SK-N-SH (cell line): ENCODE measurements around the gene PHF20.

Experiments
- CTCF ChIP-seq: fragments of 200-600 bp; sonication (generic); IDR thresholded peaks from 2 replicates; pipeline ENCODE4 v1.6.1; 2017; ENCODE audit warnings: antibody characterized with exemption, mild to moderate bottlenecking, moderate library complexity
- EZH2phosphoT487 ChIP-seq: fragments of 200-600 bp; sonication (generic); IDR thresholded peaks from 2 replicates; pipeline ENCODE4 v1.6.1; 2017; ENCODE audit warnings: low read depth, mixed run types, mild to moderate bottlenecking, antibody characterized with exemption, moderate library complexity, borderline replicate concordance
- MXI1 ChIP-seq: IDR thresholded peaks from 2 replicates; pipeline ENCODE4 v1.6.1; 2012; ENCODE audit warnings: mild to moderate bottlenecking, low read depth, low read length, improper control_type of control experiment
- RFX5 ChIP-seq: IDR thresholded peaks from 2 replicates; pipeline ENCODE4 v1.6.1; 2012; ENCODE audit warnings: mild to moderate bottlenecking, improper control_type of control experiment, low read length
- SMC3 ChIP-seq: IDR thresholded peaks from 2 replicates; pipeline ENCODE4 v1.6.1; 2012; ENCODE audit warnings: low read depth, low read length, improper control_type of control experiment
- TAF1 ChIP-seq: IDR thresholded peaks from 2 replicates; pipeline ENCODE4 v1.6.1; 2012; ENCODE audit warnings: low read depth, mild to moderate bottlenecking, low read length, moderate library complexity, borderline replicate concordance
- YY1 ChIP-seq: IDR thresholded peaks from 2 replicates; pipeline ENCODE4 v1.4.0; 2012; ENCODE audit warnings: low read depth, mild to moderate bottlenecking

GRCh38 chr20:35877611-35878010, 105.8 kb downstream of the PHF20 start:
- TF ChIP-seq EZH2phosphoT487 (no peak), CTCF (no peak), RFX5 (no peak), TAF1 (no peak), MXI1 (no peak), SMC3 (no peak), YY1 (no peak)
